ENCODE measurements around the gene RNASE7.

Gene RNASE7

DNA sequence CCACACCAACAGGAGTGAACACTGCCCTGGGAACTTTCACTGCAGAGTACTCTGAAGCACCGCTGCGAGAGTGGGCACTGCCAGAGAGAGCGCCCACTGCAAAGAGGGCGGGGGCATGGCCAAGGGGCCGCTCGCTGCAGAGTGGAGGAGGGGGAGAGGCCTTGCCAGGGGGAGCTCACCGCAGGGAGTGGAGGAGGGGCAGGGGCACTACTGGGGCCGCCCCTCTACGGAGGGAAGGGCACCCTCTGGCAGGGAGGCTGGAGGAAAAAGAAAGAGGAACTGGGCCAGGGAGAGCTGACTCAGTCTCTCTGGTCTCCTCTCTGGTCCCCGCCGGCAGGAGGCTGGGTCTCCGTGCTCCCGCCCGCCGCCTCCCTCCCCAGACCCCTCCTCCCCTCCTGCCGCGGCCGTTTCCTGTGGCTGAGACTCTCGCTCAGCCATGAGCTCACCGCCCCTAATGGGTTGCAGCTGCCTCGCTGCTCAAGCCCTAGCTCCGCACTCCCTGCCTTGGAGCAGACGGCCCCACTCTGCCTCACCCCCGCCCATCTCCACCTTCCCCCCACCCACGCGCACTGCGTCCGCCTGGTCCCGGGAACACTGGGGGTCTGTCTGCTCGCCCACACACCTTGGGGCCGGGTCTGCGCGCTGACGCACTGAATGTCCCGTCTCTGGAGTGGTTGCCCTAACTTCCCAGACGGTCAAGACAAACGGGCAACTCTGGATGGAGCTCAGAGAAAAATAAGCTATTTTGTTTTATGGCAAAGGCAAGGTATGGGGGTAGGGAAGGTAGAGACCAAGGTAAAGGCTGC, 29.3 kb downstream of the RNASE7 start:
- TF ChIP-seq, protein P1, sequence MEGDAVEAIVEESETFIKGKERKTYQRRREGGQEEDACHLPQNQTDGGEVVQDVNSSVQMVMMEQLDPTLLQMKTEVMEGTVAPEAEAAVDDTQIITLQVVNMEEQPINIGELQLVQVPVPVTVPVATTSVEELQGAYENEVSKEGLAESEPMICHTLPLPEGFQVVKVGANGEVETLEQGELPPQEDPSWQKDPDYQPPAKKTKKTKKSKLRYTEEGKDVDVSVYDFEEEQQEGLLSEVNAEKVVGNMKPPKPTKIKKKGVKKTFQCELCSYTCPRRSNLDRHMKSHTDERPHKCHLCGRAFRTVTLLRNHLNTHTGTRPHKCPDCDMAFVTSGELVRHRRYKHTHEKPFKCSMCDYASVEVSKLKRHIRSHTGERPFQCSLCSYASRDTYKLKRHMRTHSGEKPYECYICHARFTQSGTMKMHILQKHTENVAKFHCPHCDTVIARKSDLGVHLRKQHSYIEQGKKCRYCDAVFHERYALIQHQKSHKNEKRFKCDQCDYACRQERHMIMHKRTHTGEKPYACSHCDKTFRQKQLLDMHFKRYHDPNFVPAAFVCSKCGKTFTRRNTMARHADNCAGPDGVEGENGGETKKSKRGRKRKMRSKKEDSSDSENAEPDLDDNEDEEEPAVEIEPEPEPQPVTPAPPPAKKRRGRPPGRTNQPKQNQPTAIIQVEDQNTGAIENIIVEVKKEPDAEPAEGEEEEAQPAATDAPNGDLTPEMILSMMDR (IDR thresholded peaks at IDR 0.05; ENCODE audit: low read depth, low read length, missing control alignments), result no peak
- peak overlapping the region; percentile 83 for H3K4me3 ChIP-seq (replicated peaks; ENCODE audit: low read depth, low read length)
- DNase-seq (ENCODE audit: extremely low read depth, low read depth), result peak; percentile 76

DNA sequence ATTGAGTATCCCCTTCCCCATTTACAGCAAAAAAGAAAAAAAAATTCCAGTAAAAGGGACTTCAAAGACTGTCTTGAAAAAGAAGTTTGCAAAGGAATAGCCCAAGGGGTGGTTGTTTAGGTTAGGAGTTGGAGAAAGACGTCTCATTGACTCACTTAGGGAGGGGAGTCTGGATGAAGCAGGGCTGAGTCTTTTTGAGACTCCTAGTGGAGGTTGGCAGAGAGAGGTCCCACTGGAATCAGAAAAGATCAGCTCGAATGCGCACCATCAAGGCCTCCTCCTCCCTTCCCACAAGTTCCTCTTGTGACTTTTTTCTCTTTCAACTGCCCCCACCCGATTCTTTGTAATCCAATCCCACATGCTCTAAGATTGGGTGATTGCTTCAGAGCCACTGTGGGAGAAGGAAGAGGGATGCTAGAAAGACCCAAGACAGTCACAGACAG, 29.9 kb downstream of the RNASE7 start:
- H3K4me3 ChIP-seq (replicated peaks; ENCODE audit: low read depth, low read length), result peak overlapping the region; percentile 83
- TF ChIP-seq, protein P1 (IDR thresholded peaks at IDR 0.05; ENCODE audit: low read depth, low read length, missing control alignments), result no peak
- DNase-seq (ENCODE audit: extremely low read depth, low read depth), result no peak

DNA sequence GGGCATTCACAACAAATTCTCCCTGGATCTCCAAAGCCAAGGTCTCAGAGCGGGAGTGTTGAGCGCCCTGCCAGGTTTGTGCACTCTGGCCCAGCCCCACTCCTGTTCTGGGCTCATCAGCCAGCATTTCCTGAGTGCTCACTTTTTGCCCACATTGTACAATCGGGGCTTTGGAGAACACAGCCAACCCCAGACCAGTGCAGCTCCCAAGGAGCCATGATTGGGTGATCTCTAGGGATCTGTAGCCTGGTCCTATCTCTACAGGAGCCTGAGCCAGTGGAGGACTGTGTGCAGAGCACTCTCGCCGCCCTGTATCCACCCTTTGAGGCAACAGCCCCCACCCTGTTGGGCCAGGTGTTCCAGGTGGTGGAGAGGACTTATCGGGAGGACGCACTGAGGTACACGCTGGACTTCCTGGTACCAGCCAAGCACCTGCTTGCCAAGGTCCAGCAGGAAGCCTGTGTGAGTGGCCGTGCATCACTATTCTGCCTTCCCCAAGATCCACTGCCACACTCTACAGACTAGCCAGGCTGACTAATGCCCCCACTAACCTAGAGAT, 30.7 kb downstream of the RNASE7 start:
- no peak overlapping the region for H3K4me3 ChIP-seq (replicated peaks; ENCODE audit: low read depth, low read length)
- no peak for DNase-seq (ENCODE audit: extremely low read depth, low read depth)
- TF ChIP-seq, protein P1 (IDR thresholded peaks at IDR 0.05; ENCODE audit: low read depth, low read length, missing control alignments), result no peak

DNA sequence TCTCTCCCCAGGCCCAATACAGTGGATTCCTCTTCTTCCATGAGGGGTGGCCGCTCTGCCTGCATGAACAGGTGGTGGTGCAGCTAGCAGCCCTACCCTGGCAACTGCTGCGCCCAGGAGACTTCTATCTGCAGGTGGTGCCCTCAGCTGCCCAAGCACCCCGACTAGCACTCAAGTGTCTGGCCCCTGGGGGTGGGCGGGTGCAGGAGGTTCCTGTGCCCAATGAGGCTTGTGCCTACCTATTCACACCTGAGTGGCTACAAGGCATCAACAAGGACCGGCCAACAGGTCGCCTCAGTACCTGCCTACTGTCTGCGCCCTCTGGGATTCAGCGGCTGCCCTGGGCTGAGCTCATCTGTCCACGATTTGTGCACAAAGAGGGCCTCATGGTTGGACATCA, 31.8 kb downstream of the RNASE7 start:
- TF ChIP-seq, protein P1 (IDR thresholded peaks at IDR 0.05; ENCODE audit: low read depth, low read length, missing control alignments), result no peak
- H3K4me3 ChIP-seq (replicated peaks; ENCODE audit: low read depth, low read length), result no peak overlapping the region
- DNase-seq (ENCODE audit: extremely low read depth, low read depth), result no peak

DNA sequence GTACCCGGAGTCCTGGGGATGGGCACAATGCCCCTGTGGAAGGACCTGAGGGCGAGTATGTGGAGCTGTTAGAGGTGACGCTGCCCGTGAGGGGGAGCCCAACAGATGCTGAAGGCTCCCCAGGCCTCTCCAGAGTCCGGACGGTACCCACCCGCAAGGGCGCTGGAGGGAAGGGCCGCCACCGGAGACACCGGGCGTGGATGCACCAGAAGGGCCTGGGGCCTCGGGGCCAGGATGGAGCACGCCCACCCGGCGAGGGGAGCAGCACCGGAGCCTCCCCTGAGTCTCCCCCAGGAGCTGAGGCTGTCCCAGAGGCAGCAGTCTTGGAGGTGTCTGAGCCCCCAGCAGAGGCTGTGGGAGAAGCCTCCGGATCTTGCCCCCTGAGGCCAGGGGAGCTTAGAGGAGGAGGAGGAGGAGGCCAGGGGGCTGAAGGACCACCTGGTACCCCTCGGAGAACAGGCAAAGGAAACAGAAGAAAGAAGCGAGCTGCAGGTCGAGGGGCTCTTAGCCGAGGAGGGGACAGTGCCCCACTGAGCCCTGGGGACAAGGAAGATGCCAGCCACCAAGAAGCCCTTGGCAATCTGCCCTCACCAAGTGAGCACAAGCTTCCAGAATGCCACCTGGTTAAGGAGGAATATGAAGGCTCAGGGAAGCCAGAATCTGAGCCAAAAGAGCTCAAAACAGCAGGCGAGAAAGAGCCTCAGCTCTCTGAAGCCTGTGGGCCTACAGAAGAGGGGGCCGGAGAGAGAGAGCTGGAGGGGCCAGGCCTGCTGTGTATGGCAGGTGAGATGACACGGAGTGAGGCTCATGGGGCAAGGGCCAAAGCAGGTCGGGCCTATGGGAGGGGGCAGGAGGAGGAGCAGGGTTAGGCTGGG, 32.5 kb downstream of the RNASE7 start:
- DNase-seq (ENCODE audit: extremely low read depth, low read depth), result no peak
- TF ChIP-seq, protein P1 (IDR thresholded peaks at IDR 0.05; ENCODE audit: low read depth, low read length, missing control alignments), result no peak
- H3K4me3 ChIP-seq (replicated peaks; ENCODE audit: low read depth, low read length), result no peak overlapping the region

DNA sequence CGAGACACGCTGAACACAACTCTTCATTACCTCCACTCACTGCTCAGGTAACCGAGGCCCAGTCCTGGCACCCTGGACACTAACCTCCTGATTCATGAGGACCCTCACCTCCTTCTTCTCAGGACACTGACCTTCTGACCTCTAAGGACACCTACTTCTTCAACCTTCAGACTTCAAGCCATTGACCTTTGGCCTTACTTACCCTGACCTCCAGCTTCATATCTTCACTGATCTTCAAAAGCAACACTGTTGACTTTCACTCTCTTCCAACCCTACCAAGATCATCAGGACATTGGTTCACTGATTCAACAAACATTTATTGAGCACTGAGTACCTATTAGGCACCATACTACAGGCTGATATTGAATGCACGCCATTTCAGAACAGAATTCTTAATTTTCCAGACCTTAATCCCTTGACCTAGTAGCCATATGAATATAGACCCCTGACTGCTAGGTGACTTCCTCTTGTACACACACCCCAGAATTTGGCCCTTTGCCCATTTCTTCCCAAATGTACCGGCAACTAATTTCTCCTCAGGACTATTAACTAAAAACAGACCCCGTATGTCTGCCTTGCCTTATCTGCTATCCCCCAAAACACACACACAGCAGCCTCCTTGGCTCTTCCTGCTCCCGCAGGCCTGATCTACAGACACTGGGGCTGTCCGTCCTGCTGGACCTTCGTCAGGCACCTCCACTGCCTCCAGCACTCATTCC, 33.7 kb downstream of the RNASE7 start:
- TF ChIP-seq, protein P1 (IDR thresholded peaks at IDR 0.05; ENCODE audit: low read depth, low read length, missing control alignments), result no peak
- no peak overlapping the region for H3K4me3 ChIP-seq (replicated peaks; ENCODE audit: low read depth, low read length)
- DNase-seq (ENCODE audit: extremely low read depth, low read depth), result no peak
